ENCODE data around the gene KCNT2.

The KCNT2 gene

GRCh38 chr1:196590012-196590708 is 18.1 kb downstream of the KCNT2 start:
- Histone ChIP-seq H3K36me3 (ENCODE audit: control insufficient read depth, low read depth, low read length) (no peaks in the 10 kb centered on the region), H3K27me3 (ENCODE audit: control insufficient read depth, insufficient read depth, low read length) (no peaks in the 10 kb centered on the region), H3K9me3 (ENCODE audit: control insufficient read depth, low read depth, low read length) (no peaks in the 10 kb centered on the region), H3K9ac (ENCODE audit: low read length) (no peak overlapping the region), H3K27ac (ENCODE audit: low read length) (no peak overlapping the region), H3K4me3 (ENCODE audit: low read length) (no peak overlapping the region), H3K4me1 (ENCODE audit: control insufficient read depth, low read depth, low read length) (peaks cover 6% of the 10 kb centered on the region)

DNA sequence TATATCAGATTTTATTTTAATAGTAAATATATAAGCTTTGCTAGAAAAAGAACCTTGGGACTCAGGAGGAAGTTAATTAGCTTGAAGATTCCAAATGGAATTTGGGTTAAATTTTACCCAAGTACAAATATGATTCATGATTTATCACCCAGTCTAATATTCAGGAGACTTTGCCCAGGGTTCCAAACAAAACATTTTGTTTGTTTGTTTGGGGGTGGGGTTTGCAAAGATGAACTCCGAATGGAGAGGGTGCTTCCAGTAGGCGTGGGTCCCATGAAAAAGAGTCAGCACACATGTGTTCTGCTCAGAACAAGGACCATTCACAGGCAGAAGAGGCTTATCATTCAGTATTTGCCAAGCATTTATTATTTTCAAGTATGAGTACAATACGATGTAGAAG is 23.5 kb downstream of the KCNT2 start:
- H3K4me1 ChIP-seq (ENCODE audit: control insufficient read depth, low read depth, low read length) = peaks cover 4% of the 10 kb centered on the region
- no peak overlapping the region for H3K9ac ChIP-seq (ENCODE audit: low read length)
- H3K4me3 ChIP-seq (ENCODE audit: low read length) = no peak overlapping the region
- H3K27me3 ChIP-seq (ENCODE audit: control insufficient read depth, insufficient read depth, low read length) = no peaks in the 10 kb centered on the region
- no peaks in the 10 kb centered on the region for H3K36me3 ChIP-seq (ENCODE audit: control insufficient read depth, low read depth, low read length)
- no peak overlapping the region for H3K27ac ChIP-seq (ENCODE audit: low read length)
- no peaks in the 10 kb centered on the region for H3K9me3 ChIP-seq (ENCODE audit: control insufficient read depth, low read depth, low read length)

DNA sequence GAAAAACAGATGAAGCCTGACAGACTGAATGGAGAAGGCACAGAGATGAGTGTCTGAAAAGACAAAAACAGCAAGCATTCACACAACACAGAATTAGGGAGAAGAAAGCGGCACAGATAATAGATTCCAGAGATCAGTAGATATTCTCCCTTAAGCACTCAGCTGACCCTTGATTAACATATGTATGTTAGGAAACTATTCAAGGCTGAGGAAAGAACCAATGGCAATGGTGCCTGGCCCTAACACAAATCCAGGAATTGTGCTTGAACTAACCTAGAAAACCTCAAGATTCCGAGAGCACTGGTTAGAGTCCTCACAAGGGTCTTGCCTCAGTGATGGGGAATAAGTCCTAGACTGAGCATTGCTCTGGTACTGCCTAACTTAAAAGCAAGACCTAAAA is 30.9 kb downstream of the KCNT2 start:
- no peak overlapping the region for H3K9ac ChIP-seq (ENCODE audit: low read length)
- no peak overlapping the region for H3K27ac ChIP-seq (ENCODE audit: low read length)
- no peaks in the 10 kb centered on the region for H3K27me3 ChIP-seq (ENCODE audit: control insufficient read depth, insufficient read depth, low read length)
- H3K36me3 ChIP-seq (ENCODE audit: control insufficient read depth, low read depth, low read length) = no peaks in the 10 kb centered on the region
- no peaks in the 10 kb centered on the region for H3K9me3 ChIP-seq (ENCODE audit: control insufficient read depth, low read depth, low read length)
- no peak overlapping the region for H3K4me3 ChIP-seq (ENCODE audit: low read length)
- H3K4me1 ChIP-seq (ENCODE audit: control insufficient read depth, low read depth, low read length) = peaks cover 17% of the 10 kb centered on the region

DNA sequence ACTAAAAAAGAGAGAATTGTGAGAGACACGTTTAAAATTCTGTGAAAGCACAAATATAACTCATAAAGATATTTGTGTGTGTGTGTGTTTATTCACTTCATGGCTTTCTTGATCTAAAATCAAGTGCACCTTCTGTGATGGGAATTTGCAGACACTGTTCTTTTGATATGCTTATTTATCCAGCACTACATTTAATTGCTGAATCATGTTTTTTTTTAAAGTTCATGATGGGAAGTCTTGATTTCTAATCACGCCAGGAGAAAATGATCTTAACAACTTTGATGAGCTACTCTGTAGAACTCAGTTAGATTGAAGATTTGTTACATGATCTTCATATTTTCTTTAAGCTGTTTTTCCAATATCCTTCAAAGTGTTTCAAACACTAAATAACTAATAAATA is 35.0 kb downstream of the KCNT2 start:
- H3K36me3 ChIP-seq (ENCODE audit: control insufficient read depth, low read depth, low read length) = no peaks in the 10 kb centered on the region
- no peaks in the 10 kb centered on the region for H3K27me3 ChIP-seq (ENCODE audit: control insufficient read depth, insufficient read depth, low read length)
- peaks cover 13% of the 10 kb centered on the region for H3K4me1 ChIP-seq (ENCODE audit: control insufficient read depth, low read depth, low read length)
- no peak overlapping the region for H3K4me3 ChIP-seq (ENCODE audit: low read length)
- no peaks in the 10 kb centered on the region for H3K9me3 ChIP-seq (ENCODE audit: control insufficient read depth, low read depth, low read length)
- no peak overlapping the region for H3K9ac ChIP-seq (ENCODE audit: low read length)
- H3K27ac ChIP-seq (ENCODE audit: low read length) = no peak overlapping the region

DNA sequence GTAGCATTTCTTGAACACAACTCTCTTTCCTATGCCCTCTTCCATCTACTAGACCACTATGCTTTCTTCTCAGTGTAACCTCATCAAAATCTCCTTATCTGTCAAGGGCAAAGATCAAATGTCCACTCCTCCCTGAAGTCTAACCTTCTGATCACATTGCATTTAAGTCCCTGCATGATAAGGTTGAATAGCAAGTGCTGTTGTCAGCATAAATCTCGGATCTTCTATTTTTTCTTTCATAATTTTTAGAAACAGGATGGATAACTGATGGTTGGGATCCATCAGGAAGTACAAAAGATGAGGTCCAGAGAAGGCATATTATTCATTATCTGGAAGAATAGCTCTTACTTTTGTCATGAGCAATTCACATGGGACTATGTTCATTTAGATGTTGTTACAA is 41.0 kb downstream of the KCNT2 start:
- Histone ChIP-seq H3K4me1 (ENCODE audit: control insufficient read depth, low read depth, low read length) (no peaks in the 10 kb centered on the region), H3K27ac (ENCODE audit: low read length) (no peak overlapping the region), H3K4me3 (ENCODE audit: low read length) (no peak overlapping the region), H3K36me3 (ENCODE audit: control insufficient read depth, low read depth, low read length) (peaks cover 3% of the 10 kb centered on the region), H3K9ac (ENCODE audit: low read length) (no peak overlapping the region), H3K27me3 (ENCODE audit: control insufficient read depth, insufficient read depth, low read length) (no peaks in the 10 kb centered on the region), H3K9me3 (ENCODE audit: control insufficient read depth, low read depth, low read length) (peaks cover 14% of the 10 kb centered on the region)

GRCh38 chr1:196563768-196564167 is 44.5 kb downstream of the KCNT2 start:
- H3K27me3 ChIP-seq (ENCODE audit: control insufficient read depth, insufficient read depth, low read length) = no peaks in the 10 kb centered on the region
- H3K4me1 ChIP-seq (ENCODE audit: control insufficient read depth, low read depth, low read length) = peaks cover 10% of the 10 kb centered on the region
- H3K27ac ChIP-seq (ENCODE audit: low read length) = no peak overlapping the region
- peaks cover 14% of the 10 kb centered on the region for H3K9me3 ChIP-seq (ENCODE audit: control insufficient read depth, low read depth, low read length)
- peaks cover 3% of the 10 kb centered on the region for H3K36me3 ChIP-seq (ENCODE audit: control insufficient read depth, low read depth, low read length)
- H3K9ac ChIP-seq (ENCODE audit: low read length) = no peak overlapping the region
- H3K4me3 ChIP-seq (ENCODE audit: low read length) = no peak overlapping the region

- H3K4me1 ChIP-seq (ENCODE audit: control insufficient read depth, low read depth, low read length) = peaks cover 16% of the 10 kb centered on the region
- no peaks in the 10 kb centered on the region for H3K27me3 ChIP-seq (ENCODE audit: control insufficient read depth, insufficient read depth, low read length)
- peaks cover 9% of the 10 kb centered on the region for H3K9me3 ChIP-seq (ENCODE audit: control insufficient read depth, low read depth, low read length)
- H3K9ac ChIP-seq (ENCODE audit: low read length) = no peak overlapping the region
- no peaks in the 10 kb centered on the region for H3K36me3 ChIP-seq (ENCODE audit: control insufficient read depth, low read depth, low read length)
- H3K27ac ChIP-seq (ENCODE audit: low read length) = no peak overlapping the region
- no peak overlapping the region for H3K4me3 ChIP-seq (ENCODE audit: low read length)
Observed at GRCh38 chr1:196559314-196559713, 48.9 kb downstream of the KCNT2 start.

DNA sequence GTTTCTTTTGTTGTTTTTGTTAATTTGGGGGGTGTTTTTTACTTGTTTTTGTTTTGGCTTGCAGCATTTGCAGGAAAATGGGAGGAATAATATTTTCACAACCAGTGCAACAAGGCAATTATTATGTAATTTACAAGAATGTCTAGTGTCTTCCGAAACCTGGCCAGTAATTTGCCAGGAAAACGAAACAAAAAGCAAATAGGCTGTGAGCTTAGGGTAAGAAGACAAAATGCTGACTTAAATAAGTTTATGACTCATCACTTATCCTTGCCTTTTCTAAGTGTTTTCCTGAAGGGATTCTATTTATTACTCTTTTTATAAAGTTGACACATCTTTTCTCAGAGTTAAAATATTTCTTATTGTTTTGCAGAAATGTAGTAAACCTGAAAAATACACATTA is 49.8 kb downstream of the KCNT2 start:
- Histone ChIP-seq H3K4me3 (ENCODE audit: low read length) (no peak overlapping the region), H3K9me3 (ENCODE audit: control insufficient read depth, low read depth, low read length) (no peaks in the 10 kb centered on the region), H3K9ac (ENCODE audit: low read length) (no peak overlapping the region), H3K36me3 (ENCODE audit: control insufficient read depth, low read depth, low read length) (no peaks in the 10 kb centered on the region), H3K4me1 (ENCODE audit: control insufficient read depth, low read depth, low read length) (peaks cover 16% of the 10 kb centered on the region), H3K27me3 (ENCODE audit: control insufficient read depth, insufficient read depth, low read length) (no peaks in the 10 kb centered on the region), H3K27ac (ENCODE audit: low read length) (no peak overlapping the region)

- no peak overlapping the region for H3K9ac ChIP-seq (ENCODE audit: low read length)
- H3K27me3 ChIP-seq (ENCODE audit: control insufficient read depth, insufficient read depth, low read length) = no peaks in the 10 kb centered on the region
- H3K4me1 ChIP-seq (ENCODE audit: control insufficient read depth, low read depth, low read length) = peaks cover 16% of the 10 kb centered on the region
- H3K27ac ChIP-seq (ENCODE audit: low read length) = no peak overlapping the region
- no peaks in the 10 kb centered on the region for H3K36me3 ChIP-seq (ENCODE audit: control insufficient read depth, low read depth, low read length)
- no peak overlapping the region for H3K4me3 ChIP-seq (ENCODE audit: low read length)
- no peaks in the 10 kb centered on the region for H3K9me3 ChIP-seq (ENCODE audit: control insufficient read depth, low read depth, low read length)
Observed at GRCh38 chr1:196557797-196558196, 50.4 kb downstream of the KCNT2 start.

GRCh38 chr1:196550731-196551130 is 57.5 kb downstream of the KCNT2 start:
- no peak overlapping the region for H3K27ac ChIP-seq (ENCODE audit: low read length)
- no peaks in the 10 kb centered on the region for H3K4me1 ChIP-seq (ENCODE audit: control insufficient read depth, low read depth, low read length)
- H3K27me3 ChIP-seq (ENCODE audit: control insufficient read depth, insufficient read depth, low read length) = no peaks in the 10 kb centered on the region
- H3K36me3 ChIP-seq (ENCODE audit: control insufficient read depth, low read depth, low read length) = no peaks in the 10 kb centered on the region
- no peak overlapping the region for H3K9ac ChIP-seq (ENCODE audit: low read length)
- no peaks in the 10 kb centered on the region for H3K9me3 ChIP-seq (ENCODE audit: control insufficient read depth, low read depth, low read length)
- H3K4me3 ChIP-seq (ENCODE audit: low read length) = no peak overlapping the region

DNA sequence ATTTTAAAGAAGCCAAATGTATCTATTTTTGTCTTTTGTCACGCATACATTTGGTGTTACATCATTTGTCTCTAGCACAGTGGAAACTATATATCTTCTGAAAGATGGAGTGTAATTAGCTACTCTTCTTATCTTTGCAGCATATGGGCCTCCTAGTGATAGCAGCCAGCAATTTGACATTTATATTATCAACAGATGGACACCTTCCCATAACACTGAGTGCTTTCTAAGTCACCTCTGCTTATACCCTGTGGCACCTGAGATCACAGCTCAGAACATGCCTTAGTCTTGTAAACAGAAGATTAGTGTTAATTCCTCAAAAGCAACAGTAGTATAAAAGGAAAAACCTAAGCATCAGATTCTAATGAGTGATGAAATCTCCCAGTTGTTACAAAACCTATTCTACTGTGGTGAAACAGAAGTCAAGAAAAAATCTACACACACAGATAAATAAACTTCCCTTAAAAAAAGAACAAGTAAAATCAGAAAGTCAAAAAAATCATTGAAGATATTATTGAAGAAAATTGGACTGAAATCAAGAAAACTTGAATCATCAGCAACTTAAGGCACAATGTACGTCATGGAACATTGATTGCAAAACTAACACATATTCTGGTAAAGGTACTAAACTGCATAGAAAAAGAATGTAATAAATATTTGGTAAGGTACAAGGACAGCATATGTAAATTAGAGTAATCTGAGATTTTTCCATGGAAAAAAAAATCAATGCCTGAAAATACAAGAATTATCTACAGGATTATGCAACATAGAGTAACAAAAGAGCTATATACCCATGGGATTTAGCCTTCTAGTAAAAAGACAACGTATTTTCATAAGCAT is 61.7 kb downstream of the KCNT2 start:
- Histone ChIP-seq H3K27me3 (ENCODE audit: control insufficient read depth, insufficient read depth, low read length) (no peaks in the 10 kb centered on the region), H3K4me3 (ENCODE audit: low read length) (no peak overlapping the region), H3K4me1 (ENCODE audit: control insufficient read depth, low read depth, low read length) (no peaks in the 10 kb centered on the region), H3K27ac (ENCODE audit: low read length) (no peak overlapping the region), H3K9ac (ENCODE audit: low read length) (no peak overlapping the region), H3K9me3 (ENCODE audit: control insufficient read depth, low read depth, low read length) (no peaks in the 10 kb centered on the region), H3K36me3 (ENCODE audit: control insufficient read depth, low read depth, low read length) (no peaks in the 10 kb centered on the region)

DNA sequence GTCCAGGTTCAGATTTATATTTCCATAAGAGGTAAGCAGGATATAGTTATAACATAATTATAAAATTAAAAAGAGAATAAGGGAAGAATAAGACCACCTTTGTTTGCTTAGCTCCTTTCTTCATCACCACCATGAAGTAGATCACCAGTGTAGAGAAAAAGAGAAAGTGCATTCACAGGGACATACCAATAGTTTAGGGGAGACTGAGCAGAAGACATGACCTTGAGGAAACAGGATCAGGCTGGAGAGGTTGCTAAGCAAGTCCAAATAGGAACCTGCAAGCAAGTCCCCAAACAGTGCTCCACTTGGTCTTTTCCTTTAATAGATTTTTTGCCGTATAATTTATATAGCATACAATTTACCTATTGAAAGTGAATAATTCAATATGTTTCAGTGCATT is 63.0 kb downstream of the KCNT2 start:
- Histone ChIP-seq H3K36me3 (ENCODE audit: control insufficient read depth, low read depth, low read length) (no peaks in the 10 kb centered on the region), H3K27me3 (ENCODE audit: control insufficient read depth, insufficient read depth, low read length) (no peaks in the 10 kb centered on the region), H3K27ac (ENCODE audit: low read length) (no peak overlapping the region), H3K9me3 (ENCODE audit: control insufficient read depth, low read depth, low read length) (peaks cover 1% of the 10 kb centered on the region), H3K4me1 (ENCODE audit: control insufficient read depth, low read depth, low read length) (no peaks in the 10 kb centered on the region), H3K4me3 (ENCODE audit: low read length) (no peak overlapping the region), H3K9ac (ENCODE audit: low read length) (no peak overlapping the region)
